ENCODE measurements around the gene MPL. TPM values are rescaled to one million over a fixed set of nuclear protein-coding genes. Genes with fewer than 3 reads are reported as not detected.

Gene MPL
- total RNA-seq, 2 experiments from 2014 or later: not detected

GRCh38 chr1:43334453-43335205, 3.0 kb upstream of the MPL start:
- H3K27me3 Mint-ChIP-seq: no peaks in the 10 kb centered on the region
- Histone ChIP-seq H3K27ac (ENCODE audit: low read depth in 1 of 2, low read length in 2 of 2) (no peak overlapping the region), H3K4me1 (ENCODE audit: insufficient read depth, low read length) (no peaks in the 10 kb centered on the region), H3K4me3 (ENCODE audit: low read length) (no peak overlapping the region), H3K36me3 (ENCODE audit: insufficient read depth, low read length) (no peaks in the 10 kb centered on the region), H3K9me3 (ENCODE audit: control insufficient read depth in 1 of 2, insufficient read depth in 1 of 2, low read length in 2 of 2) (no peaks in the 10 kb centered on the region), H3K27me3 (ENCODE audit: control insufficient read depth in 1 of 2, insufficient read depth in 2 of 2, low read length in 2 of 2) (no peaks in the 10 kb centered on the region)
- H3K9me3 Mint-ChIP-seq: no peaks in the 10 kb centered on the region
- DNase-seq (no peak), ATAC-seq (ENCODE audit: poor library complexity) (no peak)
- peaks cover 13% of the 10 kb centered on the region for H3K4me1 Mint-ChIP-seq (ENCODE audit: low read depth)
- no peak for TF ChIP-seq CTCF (IDR thresholded peaks at IDR 0.05)
- intact Hi-C loops (cut with DNase I, micrococcal nuclease): no loop called here
- H3K4me3 Mint-ChIP-seq: no peak overlapping the region
- POLR2A ChIA-PET: no interaction called here
- CTCF ChIA-PET: no interaction called here
- H3K27ac Mint-ChIP-seq: no peak overlapping the region
- no peaks in the 10 kb centered on the region for H3K36me3 Mint-ChIP-seq (ENCODE audit: low read depth)

GRCh38 chr1:43338001-43338400, 383 bp downstream of the MPL start:
- Mint-ChIP-seq H3K4me1 (ENCODE audit: low read depth) (no peaks in the 10 kb centered on the region), H3K27me3 (no peaks in the 10 kb centered on the region), H3K9me3 (no peaks in the 10 kb centered on the region), H3K36me3 (ENCODE audit: low read depth) (no peaks in the 10 kb centered on the region), H3K4me3 (no peak overlapping the region), H3K27ac (no peak overlapping the region)
- DNase-seq (no peak), ATAC-seq (ENCODE audit: poor library complexity) (no peak)
- ChIA-PET CTCF (no interaction called here), POLR2A (interaction anchor here (1.1 kb wide), 1 partner anchor 9 kb away, joined by 3 read pairs; no protein-coding TSS in a partner anchor)
- Histone ChIP-seq H3K4me3 (ENCODE audit: low read length) (no peak overlapping the region), H3K27ac (ENCODE audit: low read depth in 1 of 2, low read length in 2 of 2) (no peak overlapping the region), H3K36me3 (ENCODE audit: insufficient read depth, low read length) (no peaks in the 10 kb centered on the region), H3K4me1 (ENCODE audit: insufficient read depth, low read length) (no peaks in the 10 kb centered on the region), H3K9me3 (ENCODE audit: control insufficient read depth in 1 of 2, insufficient read depth in 1 of 2, low read length in 2 of 2) (no peaks in the 10 kb centered on the region), H3K27me3 (ENCODE audit: control insufficient read depth in 1 of 2, insufficient read depth in 2 of 2, low read length in 2 of 2) (no peaks in the 10 kb centered on the region)
- intact Hi-C loops (cut with DNase I, micrococcal nuclease): no loop called here
- no peak for TF ChIP-seq CTCF (IDR thresholded peaks at IDR 0.05)

GRCh38 chr1:43339584-43340232, 2.1 kb downstream of the MPL start:
- no peak overlapping the region for H3K27ac Mint-ChIP-seq
- Histone ChIP-seq H3K4me3 (ENCODE audit: low read length) (no peak overlapping the region), H3K27ac (ENCODE audit: low read depth in 1 of 2, low read length in 2 of 2) (no peak overlapping the region), H3K4me1 (ENCODE audit: insufficient read depth, low read length) (no peaks in the 10 kb centered on the region), H3K36me3 (ENCODE audit: insufficient read depth, low read length) (no peaks in the 10 kb centered on the region), H3K27me3 (ENCODE audit: control insufficient read depth in 1 of 2, insufficient read depth in 2 of 2, low read length in 2 of 2) (no peaks in the 10 kb centered on the region), H3K9me3 (ENCODE audit: control insufficient read depth in 1 of 2, insufficient read depth in 1 of 2, low read length in 2 of 2) (no peaks in the 10 kb centered on the region)
- ChIA-PET CTCF (no interaction called here), POLR2A (no interaction called here)
- H3K36me3 Mint-ChIP-seq (ENCODE audit: low read depth): no peaks in the 10 kb centered on the region
- no peak overlapping the region for H3K4me3 Mint-ChIP-seq
- intact Hi-C loops (cut with DNase I, micrococcal nuclease): no loop called here
- no peak for TF ChIP-seq CTCF (IDR thresholded peaks at IDR 0.05)
- DNase-seq: no peak
- H3K27me3 Mint-ChIP-seq: no peaks in the 10 kb centered on the region
- H3K4me1 Mint-ChIP-seq (ENCODE audit: low read depth): no peaks in the 10 kb centered on the region
- ATAC-seq (ENCODE audit: poor library complexity): no peak
- H3K9me3 Mint-ChIP-seq: no peaks in the 10 kb centered on the region
